Liver (tissue), 9 donors: Measurements from ENCODE around the gene PIP4K2A. TPM values are rescaled to one million over a fixed set of nuclear protein-coding genes. Genes with fewer than 3 reads are reported as not detected.

ENCODE experiments used
- DNase-seq: peaks from one replicate; pipeline ENCODE4 v3.0.0-alpha.2; 2017; ENCODE audit warnings: low spot score
- H3K27ac ChIP-seq, 2 donors: one replicate each; pipeline ENCODE4 v1.7.0; 2013; ENCODE audit warnings: inconsistent platforms in 2 of 2, low read length in 2 of 2, control low read depth in 1 of 2, low read depth in 1 of 2, mild to moderate bottlenecking in 1 of 2
- H3K27me3 ChIP-seq, 4 donors: one replicate each; pipeline versions ENCODE4 v1.6.1 to v1.7.0; 2013; ENCODE audit warnings: low read length in 3 of 4, inconsistent platforms in 1 of 4, mild to moderate bottlenecking in 1 of 4, moderate library complexity in 1 of 4; ENCODE audit not compliant: control insufficient read depth in 4 of 4, insufficient read depth in 4 of 4
- H3K36me3 ChIP-seq, 4 donors: one replicate each; pipeline versions ENCODE4 v1.6.1 to v1.7.0; 2013; ENCODE audit warnings: low read length in 3 of 4, mild to moderate bottlenecking in 3 of 4, low read depth in 1 of 4, moderate library complexity in 1 of 4; ENCODE audit not compliant: control insufficient read depth in 4 of 4, insufficient read depth in 3 of 4
- H3K4me1 ChIP-seq, 4 donors: one replicate each; pipeline versions ENCODE4 v1.6.1 to v1.7.0; 2013; ENCODE audit warnings: low read length in 3 of 4, mild to moderate bottlenecking in 3 of 4, moderate library complexity in 1 of 4; ENCODE audit not compliant: control insufficient read depth in 4 of 4, insufficient read depth in 4 of 4
- H3K4me3 ChIP-seq, 3 donors: one replicate each; pipeline versions ENCODE4 v1.6.1 to v1.7.0; 2013; ENCODE audit warnings: low read length in 3 of 3, control low read depth in 1 of 3, low read depth in 1 of 3, mild to moderate bottlenecking in 1 of 3
- H3K9ac ChIP-seq, 2 donors: one replicate each; pipeline ENCODE4 v1.7.0; 2013; ENCODE audit warnings: low read length in 2 of 2, mild to moderate bottlenecking in 2 of 2, moderate library complexity in 2 of 2, control low read depth in 1 of 2, low read depth in 1 of 2
- H3K9me3 ChIP-seq, 4 donors: one replicate each; pipeline versions ENCODE4 v1.6.1 to v1.7.0; 2013; ENCODE audit warnings: low read length in 3 of 4; ENCODE audit not compliant: control insufficient read depth in 4 of 4
- ATF3 ChIP-seq: IDR thresholded peaks from 2 replicates; pipeline ENCODE4 v1.6.1; 2016; ENCODE audit warnings: antibody characterized with exemption
- CTCF ChIP-seq: fragments of 150-350 bp; IDR thresholded peaks from 2 replicates; pipeline ENCODE4 v1.5.1; 2017; ENCODE audit warnings: improper control_type of control experiment, low read depth, low read length; ENCODE audit not compliant: missing input control
- EGR1 ChIP-seq, 2 donors: IDR thresholded peaks; 2 replicates each; pipeline ENCODE4 v1.6.1; 2016 to 2018; ENCODE audit warnings: antibody characterized with exemption in 2 of 2, low read depth in 2 of 2
- FOXA1 ChIP-seq: IDR thresholded peaks from 2 replicates; pipeline ENCODE4 v1.6.1; 2016; ENCODE audit warnings: antibody characterized with exemption
- GABPA ChIP-seq, 2 donors: IDR thresholded peaks in 1 of 2; conservative IDR thresholded peaks in 1 of 2; 2 replicates each; pipeline ENCODE4 v1.6.1; 2016; ENCODE audit warnings: antibody characterized with exemption in 2 of 2, mild to moderate bottlenecking in 1 of 2, moderate library complexity in 1 of 2
- HNF4G ChIP-seq: IDR thresholded peaks from 2 replicates; pipeline ENCODE4 v1.6.1; 2016; ENCODE audit warnings: antibody characterized with exemption
- JUND ChIP-seq, 2 donors: IDR thresholded peaks; 2 replicates each; pipeline ENCODE4 v1.6.1; 2016; ENCODE audit warnings: antibody characterized with exemption in 2 of 2
- MAX ChIP-seq: IDR thresholded peaks from 2 replicates; pipeline ENCODE4 v1.6.1; 2016; ENCODE audit warnings: antibody characterized with exemption
- NR2F2 ChIP-seq: IDR thresholded peaks from 2 replicates; pipeline ENCODE4 v1.6.1; 2016; ENCODE audit warnings: antibody characterized with exemption
- RAD21 ChIP-seq, 2 donors: IDR thresholded peaks; 2 replicates each; pipeline ENCODE4 v1.6.1; 2016; ENCODE audit warnings: antibody characterized with exemption in 2 of 2, mild to moderate bottlenecking in 2 of 2
- REST ChIP-seq: IDR thresholded peaks from 2 replicates; pipeline ENCODE4 v1.6.1; 2016; ENCODE audit warnings: antibody characterized with exemption, mild to moderate bottlenecking
- RXRA ChIP-seq, 2 donors: IDR thresholded peaks; 2 replicates each; pipeline ENCODE4 v1.6.1; 2017 to 2018; ENCODE audit warnings: antibody characterized with exemption in 2 of 2, mild to moderate bottlenecking in 1 of 2
- SP1 ChIP-seq: IDR thresholded peaks from 2 replicates; pipeline ENCODE4 v1.6.1; 2018; ENCODE audit warnings: antibody characterized with exemption, mild to moderate bottlenecking
- TAF1 ChIP-seq: conservative IDR thresholded peaks from 2 replicates; pipeline ENCODE4 v1.6.1; 2016; ENCODE audit warnings: antibody characterized with exemption, mild to moderate bottlenecking
- YY1 ChIP-seq: IDR thresholded peaks from 2 replicates; pipeline ENCODE4 v1.6.1; 2016; ENCODE audit warnings: antibody characterized with exemption, mild to moderate bottlenecking
- ZBTB33 ChIP-seq: IDR thresholded peaks from 2 replicates; pipeline ENCODE4 v1.6.1; 2016; ENCODE audit warnings: antibody characterized with exemption
- WGBS: extraction: QIAGEN DNeasy Blood & Tissue Kit; methylation state at CpG from one replicate; pipeline ENCODE4 v1.1.7; 2013; 5-methylcytosine and 5-hydroxymethylcytosine counted together
- polyA plus RNA-seq, 2 donors: library from polyadenylated mRNA; stranded (reverse) in 1 of 2; unstranded in 1 of 2; fragments of 200-250 nt in 1 of 2; fragments of >200 nt in 1 of 2; fragmentation: Nextera tagmentation in 1 of 2; extraction: Ambion mirVana in 1 of 2; gene quantifications; one replicate each; pipeline versions ENCODE4 v1.2.1 to v1.2.3, GENCODE V29; 2013 to 2015
- total RNA-seq, 2 donors: library from RNA; depleted of rRNA; stranded (reverse); fragments of >200 nt; gene quantifications; one replicate each; pipeline ENCODE4 v1.2.3, GENCODE V29; 2014
- donor health status: healthy.
- donor health status: healthy.
- donor health status: healthy.
- donor health status: healthy.
- donor health status: healthy.

PIP4K2A gene
- total and polyA plus RNA-seq, 4 donors: 6.4 to 53.7 (median 8.6) TPM

GRCh38 chr10:22531008-22531407 lies 183.4 kb downstream of the PIP4K2A start:
- H3K36me3 ChIP-seq: peaks cover 0 to 3% (median 0%) of the 10 kb centered on the region in 4 donors
- H3K27ac ChIP-seq: no peak overlapping the region
- DNase-seq: no peak
- TF ChIP-seq ATF3 (no peak), FOXA1 (no peak), MAX (no peak), NR2F2 (no peak), TAF1 (no peak), RXRA (IDR thresholded peaks at IDR 0.05) (no peak), EGR1 (IDR thresholded peaks at IDR 0.05; ENCODE audit: low read depth in 2 of 2) (no peak), HNF4G (no peak), ZBTB33 (no peak), REST (no peak), JUND (IDR thresholded peaks at IDR 0.05) (no peak), CTCF (no peak), RAD21 (IDR thresholded peaks at IDR 0.05) (no peak)
- H3K9ac ChIP-seq: no peak overlapping the region
- no peaks in the 10 kb centered on the region for H3K4me1 ChIP-seq
- H3K4me3 ChIP-seq: no peak overlapping the region
- 87% methylated on average over 3 of the region's 3 CpGs for WGBS
- H3K27me3 ChIP-seq: no peaks in the 10 kb centered on the region
- H3K9me3 ChIP-seq: no peaks in the 10 kb centered on the region

- Histone ChIP-seq H3K4me1 (no peaks in the 10 kb centered on the region), H3K27me3 (no peaks in the 10 kb centered on the region), H3K4me3 (no peak overlapping the region), H3K9ac (no peak overlapping the region), H3K27ac (no peak overlapping the region), H3K9me3 (peaks cover 0 to 6% (median 0%) of the 10 kb centered on the region in 4 donors), H3K36me3 (no peaks in the 10 kb centered on the region)
- TF ChIP-seq REST (no peak), RXRA (IDR thresholded peaks at IDR 0.05) (no peak), ZBTB33 (no peak), YY1 (no peak), GABPA (IDR thresholded peaks at IDR 0.05 in 1 of 2, conservative IDR thresholded peaks at IDR 0.05 in 1 of 2) (no peak), HNF4G (no peak), NR2F2 (no peak), SP1 (no peak)
- DNase-seq: no peak
- WGBS: 93% methylated on average over 2 of the region's 2 CpGs
Measured at GRCh38 chr10:22527520-22527919, 186.9 kb downstream of the PIP4K2A start.
